Measurements from ENCODE around the gene ITGAD.
A peak's percentile ranks its signal among the peaks of the same experiment; 100 is the strongest.

Gene ITGAD

DNA sequence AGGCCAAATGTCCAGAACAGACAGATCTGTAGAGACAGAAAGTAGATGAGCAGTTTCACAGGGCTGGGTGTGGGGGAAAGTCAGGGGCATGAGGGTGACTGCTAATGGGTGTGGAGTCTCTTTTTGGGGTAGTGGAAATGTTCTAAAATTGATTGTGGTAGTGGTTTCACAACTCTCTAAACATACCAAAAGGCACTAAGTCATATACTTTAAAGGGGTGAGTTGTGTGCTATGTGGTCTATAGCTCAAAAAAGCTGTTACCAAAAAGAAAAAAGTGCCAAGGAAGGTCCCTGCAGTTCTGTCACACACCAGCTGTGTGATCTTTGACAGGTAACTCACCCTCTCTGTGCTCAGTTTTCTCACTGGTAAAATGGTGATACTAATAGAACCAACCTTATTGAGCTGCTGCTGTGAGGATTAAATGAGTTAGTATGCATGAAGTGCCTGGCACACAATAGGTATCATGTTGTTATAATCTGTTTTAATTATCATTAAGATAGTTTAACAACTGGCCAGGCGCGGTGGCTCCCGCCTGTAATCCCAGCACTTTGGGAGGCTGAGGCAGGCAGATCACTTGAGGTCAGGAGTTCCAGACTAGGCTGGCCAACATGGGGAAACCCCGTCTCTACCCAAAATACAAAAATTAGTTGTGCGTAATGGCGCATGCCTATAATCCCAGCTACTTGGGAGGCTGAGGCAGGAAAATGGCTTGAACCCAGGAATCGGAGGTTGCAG, 27.8 kb upstream of the ITGAD start:
- DNase-seq: peak in 1 of 2 donors; percentile 56

GRCh38 chr16:31367853-31368252, 25.3 kb upstream of the ITGAD start:
- DNase-seq: peak in 1 of 2 donors; percentile 58

DNA sequence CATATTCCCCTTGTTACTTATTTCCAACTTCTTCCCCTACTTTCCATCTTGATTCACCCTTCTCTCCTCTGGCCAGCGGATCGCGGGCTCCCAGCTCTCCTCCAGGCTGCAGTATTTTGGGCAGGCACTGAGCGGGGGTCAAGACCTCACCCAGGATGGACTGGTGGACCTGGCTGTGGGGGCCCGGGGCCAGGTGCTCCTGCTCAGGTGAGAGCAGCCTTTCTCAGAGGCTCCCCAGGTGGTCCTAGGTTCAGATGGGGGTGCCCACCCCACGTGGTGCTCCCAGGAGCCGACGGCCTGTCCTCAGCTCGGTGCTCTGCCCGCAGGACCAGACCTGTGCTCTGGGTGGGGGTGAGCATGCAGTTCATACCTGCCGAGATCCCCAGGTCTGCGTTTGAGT, 22.1 kb upstream of the ITGAD start:
- DNase-seq: no peak

DNA sequence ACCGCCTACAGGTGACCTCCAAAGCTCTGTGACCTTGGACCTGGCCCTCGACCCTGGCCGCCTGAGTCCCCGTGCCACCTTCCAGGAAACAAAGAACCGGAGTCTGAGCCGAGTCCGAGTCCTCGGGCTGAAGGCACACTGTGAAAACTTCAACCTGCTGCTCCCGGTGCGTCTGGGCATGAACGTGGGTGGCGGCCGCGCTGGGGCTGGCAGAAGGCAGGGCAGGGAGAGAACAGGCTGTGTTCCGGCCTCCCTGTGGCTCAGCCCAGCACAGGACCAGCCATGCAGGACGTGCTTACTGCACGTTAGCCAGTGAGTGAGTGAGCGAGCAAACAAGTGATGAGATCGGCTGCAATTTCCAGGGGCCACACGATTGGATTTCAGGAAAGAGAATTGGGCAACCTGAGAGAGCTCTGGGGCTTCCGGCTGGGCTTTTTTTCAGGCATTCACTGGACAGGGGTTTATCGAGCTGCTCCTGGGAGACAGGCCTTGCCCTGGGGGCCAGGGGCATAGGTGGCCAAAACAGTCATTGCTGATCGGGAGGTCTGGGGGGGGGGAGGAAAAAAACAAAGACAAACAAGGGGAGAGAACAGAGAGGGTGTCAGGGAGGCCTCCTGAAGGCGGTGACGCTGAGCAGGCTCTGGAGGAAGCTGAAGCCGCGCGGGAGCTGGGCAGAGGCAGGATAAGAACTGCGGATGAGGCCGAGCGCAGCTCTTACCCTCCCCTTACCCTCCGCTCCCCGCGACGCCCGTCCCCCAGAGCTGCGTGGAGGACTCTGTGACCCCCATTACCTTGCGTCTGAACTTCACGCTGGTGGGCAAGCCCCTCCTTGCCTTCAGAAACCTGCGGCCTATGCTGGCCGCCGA, 21.3 kb upstream of the ITGAD start:
- DNase-seq: no peak

- no peak for DNase-seq
Observed at GRCh38 chr16:31373235-31373634, 19.9 kb upstream of the ITGAD start.

GRCh38 chr16:31375231-31375630, 17.9 kb upstream of the ITGAD start:
- no peak for DNase-seq

GRCh38 chr16:31376705-31377104, 16.4 kb upstream of the ITGAD start:
- DNase-seq: no peak

- no peak for DNase-seq
Observed at GRCh38 chr16:31377210-31377903, 15.8 kb upstream of the ITGAD start.

GRCh38 chr16:31380201-31380600, 12.9 kb upstream of the ITGAD start:
- DNase-seq: no peak

- DNase-seq: peak; percentile 60 to 68
Observed at GRCh38 chr16:31382485-31383161, 10.5 kb upstream of the ITGAD start.

DNA sequence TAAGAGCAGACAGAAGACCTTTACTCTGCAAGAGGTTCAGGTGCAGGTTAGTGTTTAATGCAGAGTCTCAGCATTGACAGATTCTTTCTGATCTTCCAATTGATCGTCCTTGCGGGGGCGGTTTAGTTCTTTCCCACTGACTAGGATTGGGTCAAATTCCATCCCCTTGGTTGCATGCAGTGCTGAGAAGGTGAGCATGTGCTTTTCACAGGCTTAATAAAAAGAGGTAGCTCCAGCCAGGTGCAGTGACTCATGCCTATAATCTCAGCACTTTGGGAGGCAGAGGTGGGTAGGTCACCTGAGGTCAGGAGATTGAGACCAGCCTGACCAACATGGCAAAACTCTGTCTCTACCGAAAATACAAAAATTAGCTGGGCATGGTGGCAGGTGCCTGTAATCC, 7.5 kb upstream of the ITGAD start:
- no peak for DNase-seq

- DNase-seq: peak; percentile 42 to 56
Observed at GRCh38 chr16:31386157-31386984, 6.8 kb upstream of the ITGAD start.

- DNase-seq: no peak
Observed at GRCh38 chr16:31388535-31388934, 4.6 kb upstream of the ITGAD start.

DNA sequence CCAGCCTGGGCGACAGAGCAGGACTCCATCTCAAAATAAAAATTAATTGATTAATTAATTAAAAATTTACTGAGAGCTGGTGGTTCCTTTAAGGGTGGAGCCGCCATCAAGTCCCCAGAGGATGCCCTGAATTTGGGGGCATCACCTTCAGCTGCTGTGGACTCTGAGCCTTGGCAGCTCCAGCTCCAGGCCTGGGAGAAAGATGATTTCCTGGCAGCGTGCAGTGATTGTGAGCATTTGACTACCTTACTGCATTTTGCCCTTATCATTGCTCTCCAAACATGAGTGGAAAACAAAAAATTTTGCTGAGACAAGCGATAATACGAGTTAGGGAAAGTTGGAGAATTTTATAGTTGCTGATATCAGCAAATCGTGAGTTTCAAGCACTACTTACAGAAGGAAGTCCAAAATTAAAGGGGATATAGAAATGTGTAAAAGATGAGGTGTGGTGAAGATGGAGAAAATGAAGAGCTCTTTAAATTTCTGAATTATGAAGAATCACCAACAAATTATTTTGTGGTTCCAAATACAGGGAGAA, 2.6 kb upstream of the ITGAD start:
- no peak for DNase-seq

GRCh38 chr16:31395647-31396046, 2.5 kb downstream of the ITGAD start:
- no peak for DNase-seq

DNA sequence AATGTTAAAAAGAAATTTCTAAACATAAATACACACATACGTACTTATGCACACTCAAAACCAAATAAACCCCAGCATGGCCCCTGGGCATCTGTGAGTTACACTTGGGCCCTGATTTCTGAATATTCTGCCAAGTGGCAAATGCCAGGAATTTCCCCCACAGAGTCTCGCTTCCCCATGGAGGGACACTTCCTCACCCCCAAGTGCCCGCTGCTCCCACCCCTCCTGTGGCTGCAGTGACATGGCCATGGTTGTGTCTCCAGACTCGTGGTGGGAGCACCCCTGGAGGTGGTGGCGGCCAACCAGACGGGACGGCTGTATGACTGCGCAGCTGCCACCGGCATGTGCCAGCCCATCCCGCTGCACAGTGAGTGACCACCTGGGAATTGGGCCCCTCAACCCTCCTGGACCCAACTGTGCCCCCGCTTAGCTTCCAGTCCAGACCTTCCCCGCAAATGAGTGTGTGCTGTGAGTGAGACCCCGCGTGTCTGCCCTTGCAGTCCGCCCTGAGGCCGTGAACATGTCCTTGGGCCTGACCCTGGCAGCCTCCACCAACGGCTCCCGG, 4.0 kb downstream of the ITGAD start:
- no peak for DNase-seq

DNA sequence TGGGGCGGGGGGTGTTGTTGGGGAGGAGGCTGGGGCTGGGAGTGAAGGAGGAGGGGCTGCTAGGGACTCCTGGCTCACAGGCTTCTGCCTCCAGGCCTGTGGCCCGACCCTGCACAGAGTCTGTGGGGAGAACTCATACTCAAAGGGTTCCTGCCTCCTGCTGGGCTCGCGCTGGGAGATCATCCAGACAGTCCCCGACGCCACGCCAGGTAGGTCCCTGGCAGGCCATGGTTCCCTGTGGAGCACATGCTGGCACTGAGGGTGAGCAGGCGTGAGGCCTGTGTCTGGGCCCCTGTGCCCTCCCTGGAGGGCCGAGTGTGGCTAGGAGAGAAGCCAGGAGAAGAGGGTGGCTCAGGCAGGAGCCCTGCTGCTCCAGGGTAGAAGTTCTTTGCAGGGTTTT, 4.6 kb downstream of the ITGAD start:
- no peak for DNase-seq

DNA sequence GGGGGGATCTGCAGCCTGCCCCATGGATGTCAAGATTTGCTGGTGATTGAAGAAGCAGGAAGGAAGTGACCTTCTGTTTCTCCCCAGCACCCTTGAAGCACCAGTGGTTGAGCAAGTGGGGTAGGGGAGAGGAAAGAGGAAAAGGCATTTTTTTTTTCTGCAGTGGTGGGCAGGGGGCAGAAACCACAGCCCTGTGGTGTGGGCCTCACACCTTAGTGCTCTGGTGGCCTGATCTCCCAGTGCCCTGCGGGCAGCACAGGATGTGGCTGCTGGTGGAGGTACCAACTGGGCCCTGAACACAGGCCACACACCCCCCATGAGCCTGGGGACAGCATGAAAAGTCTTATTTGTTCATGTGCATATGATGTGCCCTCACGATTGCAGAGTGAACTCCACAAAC, 7.1 kb downstream of the ITGAD start:
- peak; percentile 28 to 35 for DNase-seq

DNA sequence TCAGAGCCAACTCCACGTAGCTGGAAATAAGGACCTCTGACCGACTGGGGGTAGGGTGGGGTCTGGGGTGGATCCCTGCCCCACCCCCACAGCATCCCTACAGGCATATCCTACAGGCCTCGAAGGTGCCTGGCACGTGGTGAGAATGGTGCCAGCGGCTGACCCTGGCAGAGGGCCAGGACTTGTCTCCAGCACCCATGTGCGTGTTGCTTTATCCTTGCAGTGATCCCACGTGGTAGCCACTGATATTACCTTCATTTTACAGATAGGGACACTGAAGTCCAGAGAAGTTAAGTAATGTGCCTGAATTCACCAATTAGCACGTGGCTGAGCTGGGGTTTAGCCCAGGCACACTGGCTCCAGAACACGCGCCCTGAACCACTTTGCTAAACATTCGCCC, 8.3 kb downstream of the ITGAD start:
- DNase-seq: no peak

- no peak for DNase-seq
Observed at GRCh38 chr16:31402687-31403086, 9.6 kb downstream of the ITGAD start.

- no peak for DNase-seq
Observed at GRCh38 chr16:31403590-31404352, 10.6 kb downstream of the ITGAD start.
